HEK293 (cell line): ENCODE data around the gene MED6.

Source experiments
- CTCF ChIA-PET: fragments of 350-600 bp; formaldehyde crosslinking; extraction: SDS; loops from one replicate; lab custom pipeline; 2021; ENCODE audit warnings: antibody characterized with exemption; lab: Yijun Ruan, JAX
- POLR2A ChIA-PET: fragments of 300-600 bp; formaldehyde crosslinking; extraction: SDS; loops from one replicate; lab custom pipeline; 2020; ENCODE audit warnings: antibody characterized with exemption, inconsistent platforms; lab: Yijun Ruan, JAX
- H3K27ac ChIP-seq: fragments of 200-500 bp; sonication (Bioruptor generic); 2 replicates; pipeline ENCODE4 v1.5.1; 2014; ENCODE audit warnings: low read depth, low read length, control low read depth, inconsistent platforms; ENCODE audit errors: extremely low read depth
- H3K36me3 ChIP-seq, 2 experiments: fragments of 200-500 bp in 1 of 2; sonication (Bioruptor generic) in 1 of 2; 1 replicate in 1 of 2; 2 replicates in 1 of 2; pipeline ENCODE4 v1.5.1; 2014 to 2017; ENCODE audit warnings: inconsistent platforms in 2 of 2, low read length in 2 of 2; ENCODE audit not compliant: control insufficient read depth in 2 of 2, insufficient read depth in 1 of 2
- H3K4me1 ChIP-seq: fragments of 200-500 bp; sonication (Bioruptor generic); 2 replicates; pipeline ENCODE4 v1.5.1; 2014; ENCODE audit warnings: mild to moderate bottlenecking, low read length, inconsistent platforms; ENCODE audit not compliant: control insufficient read depth, insufficient read depth
- H3K4me3 ChIP-seq: 2 replicates; pipeline ENCODE4 v1.5.1; 2011; ENCODE audit warnings: low read depth, mild to moderate bottlenecking, control low read depth, low read length, moderate library complexity
- H3K9me3 ChIP-seq: fragments of 200-500 bp; sonication (Bioruptor generic); 2 replicates; pipeline ENCODE4 v1.5.1; 2014; ENCODE audit warnings: low read depth, low read length, inconsistent platforms; ENCODE audit not compliant: control insufficient read depth, insufficient read depth
- SP7 ChIP-seq: fragments of 450-650 bp; formaldehyde crosslinking; IDR thresholded peaks from 2 replicates; pipeline ENCODE4 v1.5.1; 2016; ENCODE audit warnings: missing biosample characterization, missing genetic modification characterization
- ZNF426 ChIP-seq: fragments of 450-650 bp; formaldehyde crosslinking; IDR thresholded peaks from 2 replicates; pipeline ENCODE4 v1.5.1; 2017; ENCODE audit warnings: missing biosample characterization, missing genetic modification characterization, mild to moderate bottlenecking, inconsistent platforms, moderate library complexity
- ZNF433 ChIP-seq: fragments of 450-650 bp; formaldehyde crosslinking; IDR thresholded peaks from 2 replicates; pipeline ENCODE4 v1.5.1; 2016; ENCODE audit warnings: missing biosample characterization, missing genetic modification characterization, low read depth
- ZNF768 ChIP-seq: fragments of 450-650 bp; formaldehyde crosslinking; IDR thresholded peaks from 2 replicates; pipeline ENCODE4 v1.5.1; 2018; ENCODE audit warnings: missing biosample characterization, mild to moderate bottlenecking, missing genetic modification characterization
- ZNF791 ChIP-seq: fragments of 450-650 bp; formaldehyde crosslinking; IDR thresholded peaks from 2 replicates; pipeline ENCODE4 v1.5.1; 2016; ENCODE audit warnings: missing biosample characterization, missing genetic modification characterization
- TF ChIP-seq, protein P1 (sequence below): fragments of 450-650 bp; formaldehyde crosslinking; IDR thresholded peaks from 2 replicates; pipeline ENCODE4 v1.5.1; 2016; ENCODE audit warnings: missing biosample characterization, missing genetic modification characterization
- TF ChIP-seq, protein P2 (sequence below): fragments of 450-650 bp; formaldehyde crosslinking; IDR thresholded peaks from 2 replicates; pipeline ENCODE4 v1.5.1; 2016; ENCODE audit warnings: missing biosample characterization, missing genetic modification characterization
- TF ChIP-seq, protein P3 (sequence below): fragments of 450-650 bp; formaldehyde crosslinking; IDR thresholded peaks from 2 replicates; pipeline ENCODE4 v1.5.1; 2016; ENCODE audit warnings: missing biosample characterization, missing genetic modification characterization
- TF ChIP-seq, protein P4 (sequence below): fragments of 450-650 bp; formaldehyde crosslinking; IDR thresholded peaks from 2 replicates; pipeline ENCODE4 v1.5.1; 2016; ENCODE audit warnings: missing biosample characterization, missing genetic modification characterization, borderline replicate concordance
- TF ChIP-seq, protein P5 (sequence below): fragments of 450-650 bp; formaldehyde crosslinking; IDR thresholded peaks from 2 replicates; pipeline ENCODE4 v1.5.1; 2016; ENCODE audit warnings: missing biosample characterization, missing genetic modification characterization, borderline replicate concordance

The MED6 gene

DNA sequence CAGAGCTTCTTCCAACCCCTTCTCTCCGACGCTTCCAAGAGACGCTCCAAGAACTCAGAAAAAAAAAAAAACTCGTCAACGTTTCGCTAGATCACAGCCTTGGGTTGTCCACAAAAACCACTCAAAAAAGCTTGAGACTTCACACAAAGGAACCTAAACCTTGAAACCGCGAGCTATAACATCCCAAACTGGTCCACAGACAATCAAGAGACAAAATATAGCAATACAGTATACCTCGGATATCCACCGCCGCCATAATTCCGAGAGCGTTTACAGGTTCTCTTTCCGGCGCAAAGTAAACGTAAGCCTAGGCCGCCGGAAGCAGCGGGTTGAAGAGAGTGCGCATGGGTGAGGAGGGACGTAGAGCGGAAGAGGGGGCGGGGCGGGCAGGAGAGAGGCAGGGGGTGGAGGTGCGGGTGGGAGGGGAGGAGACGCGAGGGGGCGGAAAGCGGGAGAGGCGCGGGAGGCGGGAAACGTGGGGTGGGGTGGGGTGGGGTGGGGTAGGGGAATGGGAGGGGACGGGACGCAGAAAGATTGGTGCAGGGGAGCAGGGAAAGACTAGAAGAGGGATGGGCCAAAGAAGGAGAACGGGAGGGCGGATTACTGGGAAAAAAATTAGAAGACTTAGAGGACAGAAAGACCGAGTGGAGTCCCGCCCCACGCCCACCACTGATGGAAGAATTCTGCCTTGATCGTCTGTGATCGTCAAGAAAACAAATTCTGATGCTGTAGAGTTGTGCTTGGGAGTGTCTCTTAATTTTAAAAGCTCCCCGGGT lies at the start of gene MED6 (continued):
- TF ChIP-seq, protein P1, sequence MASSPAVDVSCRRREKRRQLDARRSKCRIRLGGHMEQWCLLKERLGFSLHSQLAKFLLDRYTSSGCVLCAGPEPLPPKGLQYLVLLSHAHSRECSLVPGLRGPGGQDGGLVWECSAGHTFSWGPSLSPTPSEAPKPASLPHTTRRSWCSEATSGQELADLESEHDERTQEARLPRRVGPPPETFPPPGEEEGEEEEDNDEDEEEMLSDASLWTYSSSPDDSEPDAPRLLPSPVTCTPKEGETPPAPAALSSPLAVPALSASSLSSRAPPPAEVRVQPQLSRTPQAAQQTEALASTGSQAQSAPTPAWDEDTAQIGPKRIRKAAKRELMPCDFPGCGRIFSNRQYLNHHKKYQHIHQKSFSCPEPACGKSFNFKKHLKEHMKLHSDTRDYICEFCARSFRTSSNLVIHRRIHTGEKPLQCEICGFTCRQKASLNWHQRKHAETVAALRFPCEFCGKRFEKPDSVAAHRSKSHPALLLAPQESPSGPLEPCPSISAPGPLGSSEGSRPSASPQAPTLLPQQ (tag by site-specific recombination): no peak
- TF ChIP-seq, protein P2, sequence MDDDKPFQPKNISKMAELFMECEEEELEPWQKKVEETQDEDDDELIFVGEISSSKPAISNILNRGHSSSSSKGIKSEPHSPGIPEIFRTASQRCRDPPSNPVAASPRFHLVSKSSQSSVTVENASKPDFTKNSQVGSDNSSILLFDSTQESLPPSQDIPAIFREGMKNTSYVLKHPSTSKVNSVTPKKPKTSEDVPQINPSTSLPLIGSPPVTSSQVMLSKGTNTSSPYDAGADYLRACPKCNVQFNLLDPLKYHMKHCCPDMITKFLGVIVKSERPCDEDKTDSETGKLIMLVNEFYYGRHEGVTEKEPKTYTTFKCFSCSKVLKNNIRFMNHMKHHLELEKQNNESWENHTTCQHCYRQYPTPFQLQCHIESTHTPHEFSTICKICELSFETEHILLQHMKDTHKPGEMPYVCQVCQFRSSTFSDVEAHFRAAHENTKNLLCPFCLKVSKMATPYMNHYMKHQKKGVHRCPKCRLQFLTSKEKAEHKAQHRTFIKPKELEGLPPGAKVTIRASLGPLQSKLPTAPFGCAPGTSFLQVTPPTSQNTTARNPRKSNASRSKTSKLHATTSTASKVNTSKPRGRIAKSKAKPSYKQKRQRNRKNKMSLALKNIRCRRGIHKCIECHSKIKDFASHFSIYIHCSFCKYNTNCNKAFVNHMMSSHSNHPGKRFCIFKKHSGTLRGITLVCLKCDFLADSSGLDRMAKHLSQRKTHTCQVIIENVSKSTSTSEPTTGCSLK (tag by site-specific recombination): no peak
- peak; percentile 31; the same call in 1 of the 2 replicates for TF ChIP-seq SP7 (tag by site-specific recombination)
- TF ChIP-seq, protein P3, sequence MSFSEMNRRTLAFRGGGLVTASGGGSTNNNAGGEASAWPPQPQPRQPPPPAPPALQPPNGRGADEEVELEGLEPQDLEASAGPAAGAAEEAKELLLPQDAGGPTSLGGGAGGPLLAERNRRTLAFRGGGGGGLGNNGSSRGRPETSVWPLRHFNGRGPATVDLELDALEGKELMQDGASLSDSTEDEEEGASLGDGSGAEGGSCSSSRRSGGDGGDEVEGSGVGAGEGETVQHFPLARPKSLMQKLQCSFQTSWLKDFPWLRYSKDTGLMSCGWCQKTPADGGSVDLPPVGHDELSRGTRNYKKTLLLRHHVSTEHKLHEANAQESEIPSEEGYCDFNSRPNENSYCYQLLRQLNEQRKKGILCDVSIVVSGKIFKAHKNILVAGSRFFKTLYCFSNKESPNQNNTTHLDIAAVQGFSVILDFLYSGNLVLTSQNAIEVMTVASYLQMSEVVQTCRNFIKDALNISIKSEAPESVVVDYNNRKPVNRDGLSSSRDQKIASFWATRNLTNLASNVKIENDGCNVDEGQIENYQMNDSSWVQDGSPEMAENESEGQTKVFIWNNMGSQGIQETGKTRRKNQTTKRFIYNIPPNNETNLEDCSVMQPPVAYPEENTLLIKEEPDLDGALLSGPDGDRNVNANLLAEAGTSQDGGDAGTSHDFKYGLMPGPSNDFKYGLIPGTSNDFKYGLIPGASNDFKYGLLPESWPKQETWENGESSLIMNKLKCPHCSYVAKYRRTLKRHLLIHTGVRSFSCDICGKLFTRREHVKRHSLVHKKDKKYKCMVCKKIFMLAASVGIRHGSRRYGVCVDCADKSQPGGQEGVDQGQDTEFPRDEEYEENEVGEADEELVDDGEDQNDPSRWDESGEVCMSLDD (tag by site-specific recombination): no peak
- no peak for TF ChIP-seq ZNF791 (tag by site-specific recombination)
- TF ChIP-seq ZNF433 (tag by site-specific recombination): no peak
- TF ChIP-seq, all 188 proteins: peak for 22

DNA sequence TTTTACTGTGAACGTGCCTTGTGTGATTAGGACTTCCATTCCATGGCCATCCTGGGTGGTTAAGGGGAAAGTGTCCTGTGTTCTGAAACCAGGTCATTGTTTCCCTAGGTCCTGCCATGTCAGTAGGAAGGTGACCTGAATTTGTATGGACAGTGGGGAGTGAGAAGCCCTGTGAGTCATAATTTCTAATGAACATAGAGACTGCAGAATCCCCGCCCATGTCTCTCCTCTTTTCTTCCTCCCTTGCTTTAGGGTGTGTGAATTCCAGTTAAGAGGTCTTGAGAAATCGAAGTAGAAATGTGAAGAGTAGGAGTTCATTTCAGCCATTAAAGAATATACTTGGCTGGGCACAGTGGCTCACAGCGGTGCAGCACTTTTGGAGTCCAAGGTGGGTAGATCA lies 49.3 kb upstream of the MED6 start:
- Histone ChIP-seq H3K27ac (no peak overlapping the region), H3K4me3 (no peak overlapping the region), H3K36me3 (no peaks in the 10 kb centered on the region; a peak in 1 of 3 replicates), H3K4me1 (no peaks in the 10 kb centered on the region), H3K9me3 (no peaks in the 10 kb centered on the region)
- ChIA-PET CTCF (no interaction called here), POLR2A (no interaction called here)
- TF ChIP-seq ZNF768 (tag by site-specific recombination): no peak
- no peak for TF ChIP-seq ZNF791 (tag by site-specific recombination)

DNA sequence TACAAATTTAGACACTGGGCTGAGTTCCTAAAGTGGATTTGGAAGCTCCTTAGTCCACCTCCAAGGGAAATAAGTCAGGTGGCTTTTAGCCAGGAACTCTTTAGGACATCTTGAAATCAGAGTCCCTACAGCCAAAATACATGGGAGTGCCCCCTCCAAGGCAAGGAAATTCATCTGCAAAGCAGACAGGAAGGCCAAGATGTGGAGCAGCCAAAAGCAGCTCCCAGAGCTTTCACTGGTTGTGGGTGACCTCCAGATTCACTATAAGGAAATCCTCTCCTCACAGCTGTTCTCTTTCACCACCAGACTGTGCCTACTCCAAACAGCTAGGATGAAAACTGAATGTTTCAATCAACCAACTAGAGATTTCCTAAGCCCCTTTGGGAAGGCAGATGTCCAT lies 47.9 kb upstream of the MED6 start:
- Histone ChIP-seq H3K4me1 (peaks cover 1% of the 10 kb centered on the region; the same call in 1 of the 2 replicates), H3K27ac (no peak overlapping the region), H3K4me3 (no peak overlapping the region), H3K9me3 (no peaks in the 10 kb centered on the region), H3K36me3 (no peaks in the 10 kb centered on the region; a peak in 1 of 3 replicates)
- CTCF ChIA-PET: no interaction called here
- POLR2A ChIA-PET: no interaction called here
- TF ChIP-seq, protein P4, sequence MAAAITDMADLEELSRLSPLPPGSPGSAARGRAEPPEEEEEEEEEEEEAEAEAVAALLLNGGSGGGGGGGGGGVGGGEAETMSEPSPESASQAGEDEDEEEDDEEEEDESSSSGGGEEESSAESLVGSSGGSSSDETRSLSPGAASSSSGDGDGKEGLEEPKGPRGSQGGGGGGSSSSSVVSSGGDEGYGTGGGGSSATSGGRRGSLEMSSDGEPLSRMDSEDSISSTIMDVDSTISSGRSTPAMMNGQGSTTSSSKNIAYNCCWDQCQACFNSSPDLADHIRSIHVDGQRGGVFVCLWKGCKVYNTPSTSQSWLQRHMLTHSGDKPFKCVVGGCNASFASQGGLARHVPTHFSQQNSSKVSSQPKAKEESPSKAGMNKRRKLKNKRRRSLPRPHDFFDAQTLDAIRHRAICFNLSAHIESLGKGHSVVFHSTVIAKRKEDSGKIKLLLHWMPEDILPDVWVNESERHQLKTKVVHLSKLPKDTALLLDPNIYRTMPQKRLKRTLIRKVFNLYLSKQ (tag by site-specific recombination): no peak
- TF ChIP-seq ZNF426: no peak
- TF ChIP-seq, protein P5, sequence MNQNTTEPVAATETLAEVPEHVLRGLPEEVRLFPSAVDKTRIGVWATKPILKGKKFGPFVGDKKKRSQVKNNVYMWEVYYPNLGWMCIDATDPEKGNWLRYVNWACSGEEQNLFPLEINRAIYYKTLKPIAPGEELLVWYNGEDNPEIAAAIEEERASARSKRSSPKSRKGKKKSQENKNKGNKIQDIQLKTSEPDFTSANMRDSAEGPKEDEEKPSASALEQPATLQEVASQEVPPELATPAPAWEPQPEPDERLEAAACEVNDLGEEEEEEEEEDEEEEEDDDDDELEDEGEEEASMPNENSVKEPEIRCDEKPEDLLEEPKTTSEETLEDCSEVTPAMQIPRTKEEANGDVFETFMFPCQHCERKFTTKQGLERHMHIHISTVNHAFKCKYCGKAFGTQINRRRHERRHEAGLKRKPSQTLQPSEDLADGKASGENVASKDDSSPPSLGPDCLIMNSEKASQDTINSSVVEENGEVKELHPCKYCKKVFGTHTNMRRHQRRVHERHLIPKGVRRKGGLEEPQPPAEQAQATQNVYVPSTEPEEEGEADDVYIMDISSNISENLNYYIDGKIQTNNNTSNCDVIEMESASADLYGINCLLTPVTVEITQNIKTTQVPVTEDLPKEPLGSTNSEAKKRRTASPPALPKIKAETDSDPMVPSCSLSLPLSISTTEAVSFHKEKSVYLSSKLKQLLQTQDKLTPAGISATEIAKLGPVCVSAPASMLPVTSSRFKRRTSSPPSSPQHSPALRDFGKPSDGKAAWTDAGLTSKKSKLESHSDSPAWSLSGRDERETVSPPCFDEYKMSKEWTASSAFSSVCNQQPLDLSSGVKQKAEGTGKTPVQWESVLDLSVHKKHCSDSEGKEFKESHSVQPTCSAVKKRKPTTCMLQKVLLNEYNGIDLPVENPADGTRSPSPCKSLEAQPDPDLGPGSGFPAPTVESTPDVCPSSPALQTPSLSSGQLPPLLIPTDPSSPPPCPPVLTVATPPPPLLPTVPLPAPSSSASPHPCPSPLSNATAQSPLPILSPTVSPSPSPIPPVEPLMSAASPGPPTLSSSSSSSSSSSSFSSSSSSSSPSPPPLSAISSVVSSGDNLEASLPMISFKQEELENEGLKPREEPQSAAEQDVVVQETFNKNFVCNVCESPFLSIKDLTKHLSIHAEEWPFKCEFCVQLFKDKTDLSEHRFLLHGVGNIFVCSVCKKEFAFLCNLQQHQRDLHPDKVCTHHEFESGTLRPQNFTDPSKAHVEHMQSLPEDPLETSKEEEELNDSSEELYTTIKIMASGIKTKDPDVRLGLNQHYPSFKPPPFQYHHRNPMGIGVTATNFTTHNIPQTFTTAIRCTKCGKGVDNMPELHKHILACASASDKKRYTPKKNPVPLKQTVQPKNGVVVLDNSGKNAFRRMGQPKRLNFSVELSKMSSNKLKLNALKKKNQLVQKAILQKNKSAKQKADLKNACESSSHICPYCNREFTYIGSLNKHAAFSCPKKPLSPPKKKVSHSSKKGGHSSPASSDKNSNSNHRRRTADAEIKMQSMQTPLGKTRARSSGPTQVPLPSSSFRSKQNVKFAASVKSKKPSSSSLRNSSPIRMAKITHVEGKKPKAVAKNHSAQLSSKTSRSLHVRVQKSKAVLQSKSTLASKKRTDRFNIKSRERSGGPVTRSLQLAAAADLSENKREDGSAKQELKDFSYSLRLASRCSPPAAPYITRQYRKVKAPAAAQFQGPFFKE (tag by site-specific recombination): no peak
